Left ventricle myocardium inferior (tissue), 1 donor: ENCODE results near the gene TMEM132D. TPM values are rescaled to one million over a fixed set of nuclear protein-coding genes. Genes with fewer than 3 reads are reported as not detected.

Experiments
- DNase-seq: peaks from one replicate; pipeline ENCODE4 v3.0.0-alpha.2; 2020
- H3K27ac ChIP-seq: fragments of 200-600 bp; replicated peaks from 2 replicates; pipeline ENCODE4 v1.8.0; 2021
- H3K27me3 ChIP-seq: fragments of 200-600 bp; 2 replicates; pipeline ENCODE4 v1.8.0; 2021; ENCODE audit warnings: low read depth
- H3K36me3 ChIP-seq: fragments of 200-600 bp; 2 replicates; pipeline ENCODE4 v1.8.0; 2021
- H3K4me1 ChIP-seq: fragments of 200-600 bp; 2 replicates; pipeline ENCODE4 v1.8.0; 2021
- H3K4me3 ChIP-seq: fragments of 200-600 bp; 2 replicates; pipeline ENCODE4 v1.8.0; 2021; ENCODE audit warnings: mild to moderate bottlenecking, moderate library complexity
- H3K9me3 ChIP-seq: fragments of 200-600 bp; replicated peaks from 2 replicates; pipeline ENCODE4 v1.8.0; 2021
- intact Hi-C: fragments of 100-400 bp; cut with micrococcal nuclease; formaldehyde crosslinking; loops from one replicate; pipeline ENCODE4 v1.11.0; 2022
- total RNA-seq: library from RNA; stranded (reverse); fragmentation: NEBNext Ultra II Directional; extraction: Animal tissue kit (Norgen Biotek cat#: 25700); gene quantifications from one replicate; pipeline ENCODE4 v1.2.1, GENCODE V29; 2021
- TF ChIP-seq, protein P1 (sequence below): fragments of 200-600 bp; IDR thresholded peaks from 2 replicates; pipeline ENCODE4 v1.8.0; 2021; ENCODE audit warnings: antibody characterized with exemption, mild to moderate bottlenecking, borderline replicate concordance
- donor health status: DM: no; HTN: yes; CAD: no; lungs with severe emphysema.

Gene TMEM132D
- total RNA-seq, 1 donor from 2014 or later: not detected

DNA sequence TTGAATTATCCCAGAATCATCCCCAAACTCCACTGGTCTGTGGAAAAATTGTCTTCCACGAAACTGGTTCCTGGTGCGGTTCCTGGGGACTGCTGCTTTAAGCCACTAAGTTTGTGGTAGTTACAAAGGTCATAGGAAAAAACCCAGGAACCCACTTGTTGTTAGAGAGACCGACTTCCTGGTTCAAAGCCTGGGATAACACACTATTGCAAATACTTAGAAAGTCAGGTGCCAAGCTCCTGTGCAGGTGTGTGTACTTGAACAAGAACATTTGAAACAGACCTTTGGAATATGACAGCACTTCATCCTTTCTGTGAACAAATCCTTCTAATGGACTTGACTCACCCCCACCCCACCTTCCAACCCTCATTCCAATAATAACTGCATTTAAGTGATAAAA is 530.9 kb downstream of the TMEM132D start:
- TF ChIP-seq, protein P1, sequence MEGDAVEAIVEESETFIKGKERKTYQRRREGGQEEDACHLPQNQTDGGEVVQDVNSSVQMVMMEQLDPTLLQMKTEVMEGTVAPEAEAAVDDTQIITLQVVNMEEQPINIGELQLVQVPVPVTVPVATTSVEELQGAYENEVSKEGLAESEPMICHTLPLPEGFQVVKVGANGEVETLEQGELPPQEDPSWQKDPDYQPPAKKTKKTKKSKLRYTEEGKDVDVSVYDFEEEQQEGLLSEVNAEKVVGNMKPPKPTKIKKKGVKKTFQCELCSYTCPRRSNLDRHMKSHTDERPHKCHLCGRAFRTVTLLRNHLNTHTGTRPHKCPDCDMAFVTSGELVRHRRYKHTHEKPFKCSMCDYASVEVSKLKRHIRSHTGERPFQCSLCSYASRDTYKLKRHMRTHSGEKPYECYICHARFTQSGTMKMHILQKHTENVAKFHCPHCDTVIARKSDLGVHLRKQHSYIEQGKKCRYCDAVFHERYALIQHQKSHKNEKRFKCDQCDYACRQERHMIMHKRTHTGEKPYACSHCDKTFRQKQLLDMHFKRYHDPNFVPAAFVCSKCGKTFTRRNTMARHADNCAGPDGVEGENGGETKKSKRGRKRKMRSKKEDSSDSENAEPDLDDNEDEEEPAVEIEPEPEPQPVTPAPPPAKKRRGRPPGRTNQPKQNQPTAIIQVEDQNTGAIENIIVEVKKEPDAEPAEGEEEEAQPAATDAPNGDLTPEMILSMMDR: no peak
- Histone ChIP-seq H3K4me3 (no peak overlapping the region), H3K36me3 (no peaks in the 10 kb centered on the region), H3K27me3 (no peaks in the 10 kb centered on the region), H3K4me1 (no peaks in the 10 kb centered on the region), H3K27ac (no peak overlapping the region), H3K9me3 (peaks cover 9% of the 10 kb centered on the region)
- no peak for DNase-seq
- intact Hi-C loops: no loop called here

DNA sequence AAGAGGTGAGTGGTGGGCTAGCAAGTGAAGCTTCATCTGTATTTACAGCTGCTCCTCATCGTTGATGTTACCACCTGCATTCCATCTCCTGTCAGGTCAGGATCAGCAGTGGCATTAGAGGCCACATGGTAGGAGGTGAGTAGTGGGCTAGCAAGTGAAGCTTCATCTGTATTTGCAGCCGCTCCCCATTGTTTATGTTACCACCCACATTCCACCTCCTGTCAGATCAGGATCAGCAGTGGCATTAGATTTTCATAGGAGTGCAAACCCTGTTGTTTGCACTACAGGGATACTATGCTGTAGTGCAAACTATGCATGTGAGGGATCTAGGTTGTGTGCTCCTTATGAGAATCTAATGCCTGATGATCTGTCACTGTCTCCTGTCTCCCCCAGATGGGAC is 531.5 kb downstream of the TMEM132D start:
- H3K9me3 ChIP-seq: peaks cover 9% of the 10 kb centered on the region
- H3K36me3 ChIP-seq: no peaks in the 10 kb centered on the region
- peaks cover under 1% of the 10 kb centered on the region for H3K27me3 ChIP-seq
- no peak overlapping the region for H3K4me3 ChIP-seq
- intact Hi-C loops: no loop called here
- H3K27ac ChIP-seq: no peak overlapping the region
- TF ChIP-seq, protein P1: no peak
- DNase-seq: no peak
- no peaks in the 10 kb centered on the region for H3K4me1 ChIP-seq

DNA sequence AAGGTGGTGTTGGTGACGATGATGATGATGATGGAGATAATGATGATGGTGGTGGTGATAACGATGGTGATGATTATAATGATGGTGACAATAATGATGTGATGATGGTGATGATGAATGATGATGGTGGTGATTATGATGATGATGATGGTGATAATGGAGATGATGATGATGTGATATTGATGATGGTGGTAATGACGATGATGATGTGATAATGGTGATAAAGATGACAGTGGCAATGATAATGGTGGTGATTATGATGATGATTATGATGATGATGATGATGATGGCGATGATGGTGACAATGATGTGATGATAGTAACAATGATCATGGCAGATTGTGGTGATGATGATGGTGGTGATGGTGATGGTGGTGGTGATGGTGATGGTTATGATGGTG is 532.6 kb downstream of the TMEM132D start:
- peaks cover 4% of the 10 kb centered on the region for H3K9me3 ChIP-seq
- H3K36me3 ChIP-seq: no peaks in the 10 kb centered on the region
- intact Hi-C loops: no loop called here
- H3K27ac ChIP-seq: no peak overlapping the region
- peaks cover 6% of the 10 kb centered on the region for H3K27me3 ChIP-seq
- TF ChIP-seq, protein P1: no peak
- no peaks in the 10 kb centered on the region for H3K4me1 ChIP-seq
- H3K4me3 ChIP-seq: no peak overlapping the region
- DNase-seq: no peak

DNA sequence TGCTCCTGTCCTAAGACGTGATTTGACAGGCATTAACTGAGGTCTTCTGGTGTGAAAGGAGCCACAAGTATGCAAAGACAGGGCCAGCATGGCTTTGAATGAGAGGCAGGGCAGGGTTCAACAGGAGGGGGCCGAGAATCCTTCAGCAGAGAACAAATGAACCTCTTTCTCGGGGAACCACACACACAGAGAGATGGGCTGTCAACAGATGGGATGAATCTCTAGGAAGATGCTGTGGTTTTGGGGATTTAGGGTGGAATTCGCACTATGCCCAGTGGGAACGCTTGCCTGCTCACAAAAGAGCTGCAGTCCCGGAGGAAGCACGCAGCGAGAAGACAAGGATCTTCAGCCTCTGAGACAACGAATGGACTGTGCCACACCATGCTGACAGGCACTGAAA is 537.2 kb downstream of the TMEM132D start:
- no peak for DNase-seq
- no peaks in the 10 kb centered on the region for H3K36me3 ChIP-seq
- intact Hi-C loops: no loop called here
- H3K4me3 ChIP-seq: no peak overlapping the region
- H3K9me3 ChIP-seq: peaks cover 4% of the 10 kb centered on the region
- no peak overlapping the region for H3K27ac ChIP-seq
- peaks cover 21% of the 10 kb centered on the region for H3K27me3 ChIP-seq
- TF ChIP-seq, protein P1: no peak
- no peaks in the 10 kb centered on the region for H3K4me1 ChIP-seq

DNA sequence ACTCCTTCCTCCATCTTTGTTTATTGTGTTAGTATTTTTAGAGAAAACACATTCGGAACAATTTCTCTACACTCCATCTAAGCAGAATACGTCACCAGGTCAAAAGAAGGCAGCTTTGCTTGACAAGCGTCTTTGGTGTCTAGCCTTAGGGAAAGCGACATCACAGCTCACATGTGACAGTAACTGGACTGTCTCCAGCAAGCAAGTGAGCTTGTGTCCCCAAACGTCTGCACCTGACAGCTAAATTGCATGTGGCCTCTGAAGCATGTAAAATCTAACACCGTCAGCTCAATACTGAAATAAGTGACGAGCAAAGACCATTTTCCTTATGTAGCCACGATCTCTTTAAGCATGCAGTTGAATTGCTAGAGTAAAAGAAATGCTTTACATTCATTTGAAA is 540.8 kb downstream of the TMEM132D start:
- DNase-seq: no peak

More for the DNA sequence above, 540.8 kb downstream of the TMEM132D start:
- intact Hi-C loops: no loop called here
- Histone ChIP-seq H3K4me1 (no peaks in the 10 kb centered on the region), H3K27ac (no peak overlapping the region), H3K27me3 (peaks cover 21% of the 10 kb centered on the region), H3K9me3 (peaks cover 4% of the 10 kb centered on the region), H3K36me3 (no peaks in the 10 kb centered on the region), H3K4me3 (no peak overlapping the region)
- TF ChIP-seq, protein P1: no peak
